Measurements from ENCODE around the gene HLA-DOB.
"Not testable (repeated sequence)": the region's sequence is repeated elsewhere in the genome, so short reads cannot be mapped to it uniquely, and the experiment has no call there.

HLA-DOB gene

GRCh38 chr6:32814145-32814544, 2.7 kb downstream of the HLA-DOB start:
- Histone ChIP-seq H3K9me3 (no peaks in the 10 kb centered on the region), H3K4me3 (ENCODE audit: low read depth, low read length) (no peak overlapping the region), H3K27me3 (peaks cover 45% of the 10 kb centered on the region), H3K36me3 (no peaks in the 10 kb centered on the region), H3K4me1 (no peaks in the 10 kb centered on the region)
- TF ChIP-seq, protein P1, sequence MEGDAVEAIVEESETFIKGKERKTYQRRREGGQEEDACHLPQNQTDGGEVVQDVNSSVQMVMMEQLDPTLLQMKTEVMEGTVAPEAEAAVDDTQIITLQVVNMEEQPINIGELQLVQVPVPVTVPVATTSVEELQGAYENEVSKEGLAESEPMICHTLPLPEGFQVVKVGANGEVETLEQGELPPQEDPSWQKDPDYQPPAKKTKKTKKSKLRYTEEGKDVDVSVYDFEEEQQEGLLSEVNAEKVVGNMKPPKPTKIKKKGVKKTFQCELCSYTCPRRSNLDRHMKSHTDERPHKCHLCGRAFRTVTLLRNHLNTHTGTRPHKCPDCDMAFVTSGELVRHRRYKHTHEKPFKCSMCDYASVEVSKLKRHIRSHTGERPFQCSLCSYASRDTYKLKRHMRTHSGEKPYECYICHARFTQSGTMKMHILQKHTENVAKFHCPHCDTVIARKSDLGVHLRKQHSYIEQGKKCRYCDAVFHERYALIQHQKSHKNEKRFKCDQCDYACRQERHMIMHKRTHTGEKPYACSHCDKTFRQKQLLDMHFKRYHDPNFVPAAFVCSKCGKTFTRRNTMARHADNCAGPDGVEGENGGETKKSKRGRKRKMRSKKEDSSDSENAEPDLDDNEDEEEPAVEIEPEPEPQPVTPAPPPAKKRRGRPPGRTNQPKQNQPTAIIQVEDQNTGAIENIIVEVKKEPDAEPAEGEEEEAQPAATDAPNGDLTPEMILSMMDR (IDR thresholded peaks at IDR 0.05; ENCODE audit: low read depth, low read length): no peak
- no peak for DNase-seq

GRCh38 chr6:32809171-32809570, 7.6 kb downstream of the HLA-DOB start:
- H3K4me1 ChIP-seq: no peaks in the 10 kb centered on the region
- H3K36me3 ChIP-seq: no peaks in the 10 kb centered on the region
- no peak overlapping the region for H3K4me3 ChIP-seq (ENCODE audit: low read depth, low read length)
- no peaks in the 10 kb centered on the region for H3K9me3 ChIP-seq
- DNase-seq: no peak
- TF ChIP-seq, protein P1 (IDR thresholded peaks at IDR 0.05; ENCODE audit: low read depth, low read length): no peak
- peaks cover 37% of the 10 kb centered on the region for H3K27me3 ChIP-seq

DNA sequence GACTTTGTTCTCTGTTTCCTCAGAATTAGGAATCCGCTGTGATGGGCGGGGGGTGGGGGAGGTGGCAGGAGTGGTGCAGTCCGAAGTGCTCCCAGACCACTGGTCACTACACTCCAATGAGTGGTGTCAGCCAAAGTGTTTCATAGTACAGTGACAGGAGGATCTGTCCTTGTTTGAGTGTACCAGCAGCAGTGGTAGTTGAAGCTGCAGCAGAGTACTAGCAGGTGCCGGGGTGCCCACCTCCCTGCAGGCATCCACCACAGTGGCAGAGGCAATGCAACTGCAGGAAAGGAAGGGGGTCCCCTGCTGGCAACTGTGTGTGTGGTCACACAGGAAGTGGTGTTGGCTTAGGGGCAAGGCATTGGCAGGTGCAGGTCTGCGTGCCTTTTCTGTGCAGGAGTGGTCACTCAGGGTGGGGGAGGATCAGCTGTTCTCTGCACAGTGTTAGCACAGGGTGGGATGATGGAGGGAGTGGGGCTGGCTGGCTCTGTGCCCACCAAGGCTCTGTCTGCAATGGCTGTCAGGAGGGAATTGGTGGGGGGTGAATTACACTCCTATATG, 9.7 kb downstream of the HLA-DOB start:
- DNase-seq: no peak
- no peaks in the 10 kb centered on the region for H3K36me3 ChIP-seq
- no peaks in the 10 kb centered on the region for H3K9me3 ChIP-seq
- no peaks in the 10 kb centered on the region for H3K4me1 ChIP-seq
- TF ChIP-seq, protein P1 (IDR thresholded peaks at IDR 0.05; ENCODE audit: low read depth, low read length): no peak
- no peak overlapping the region for H3K4me3 ChIP-seq (ENCODE audit: low read depth, low read length)
- H3K27me3 ChIP-seq: peaks cover 35% of the 10 kb centered on the region

- H3K27me3 ChIP-seq: peaks cover 44% of the 10 kb centered on the region
- DNase-seq; H3K4me1 ChIP-seq; H3K4me3 ChIP-seq (ENCODE audit: low read depth, low read length); H3K36me3 ChIP-seq; H3K9me3 ChIP-seq: not testable (repeated sequence)
Observed at GRCh38 chr6:32805404-32805803, 11.4 kb downstream of the HLA-DOB start.

- no peaks in the 10 kb centered on the region for H3K9me3 ChIP-seq
- DNase-seq: no peak
Observed at GRCh38 chr6:32803416-32803815, 13.4 kb downstream of the HLA-DOB start.

DNA sequence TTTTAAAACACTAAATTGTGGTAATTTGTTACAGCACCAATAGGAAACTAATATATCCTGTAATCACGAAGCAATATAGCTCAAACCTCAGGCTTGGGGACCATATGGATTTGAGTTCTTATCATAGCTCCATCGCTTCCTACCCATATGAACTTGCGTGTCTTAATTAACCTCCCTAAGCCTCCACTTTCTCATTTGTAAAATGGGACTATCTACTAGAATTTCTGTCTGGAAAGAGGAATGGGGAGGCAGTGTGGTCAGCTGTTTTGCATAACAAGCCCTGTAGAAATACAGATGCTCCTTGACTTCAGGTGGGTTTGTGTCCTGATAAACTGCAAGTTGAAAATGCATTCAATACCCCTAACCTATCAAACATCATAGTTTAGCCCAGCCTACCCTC, 17.1 kb downstream of the HLA-DOB start:
- H3K36me3 ChIP-seq: no peaks in the 10 kb centered on the region
- no peaks in the 10 kb centered on the region; the same call in 1 of the 2 replicates for H3K4me1 ChIP-seq
- H3K9me3 ChIP-seq: no peaks in the 10 kb centered on the region
- DNase-seq: no peak
- H3K27me3 ChIP-seq: peaks cover 64% of the 10 kb centered on the region
- no peak overlapping the region for H3K4me3 ChIP-seq (ENCODE audit: low read depth, low read length)
- TF ChIP-seq, protein P1 (IDR thresholded peaks at IDR 0.05; ENCODE audit: low read depth, low read length): no peak

More at GRCh38 chr6:32803416-32803815, 13.4 kb downstream of the HLA-DOB start:
- no peak overlapping the region for H3K4me3 ChIP-seq (ENCODE audit: low read depth, low read length)
- peaks cover 44% of the 10 kb centered on the region for H3K27me3 ChIP-seq
- no peaks in the 10 kb centered on the region for H3K4me1 ChIP-seq
- TF ChIP-seq, protein P1 (IDR thresholded peaks at IDR 0.05; ENCODE audit: low read depth, low read length): no peak
- H3K36me3 ChIP-seq: no peaks in the 10 kb centered on the region
